C4-2B (cell line): ENCODE data around the gene FBLIM1.
A peak's percentile ranks its signal among the peaks of the same experiment; 100 is the strongest.

Experiments
- H3K27ac ChIP-seq: fragments of 450-650 bp; 2 replicates; pipeline ENCODE4 v1.5.1; 2017
- CTCF ChIP-seq: fragments of 450-650 bp; conservative IDR thresholded peaks from 2 replicates; pipeline ENCODE4 v1.5.1; 2017; ENCODE audit warnings: mild to moderate bottlenecking
- ZFX ChIP-seq: fragments of 450-650 bp; IDR thresholded peaks from 2 replicates; pipeline ENCODE4 v1.6.1; 2017

FBLIM1 gene

DNA sequence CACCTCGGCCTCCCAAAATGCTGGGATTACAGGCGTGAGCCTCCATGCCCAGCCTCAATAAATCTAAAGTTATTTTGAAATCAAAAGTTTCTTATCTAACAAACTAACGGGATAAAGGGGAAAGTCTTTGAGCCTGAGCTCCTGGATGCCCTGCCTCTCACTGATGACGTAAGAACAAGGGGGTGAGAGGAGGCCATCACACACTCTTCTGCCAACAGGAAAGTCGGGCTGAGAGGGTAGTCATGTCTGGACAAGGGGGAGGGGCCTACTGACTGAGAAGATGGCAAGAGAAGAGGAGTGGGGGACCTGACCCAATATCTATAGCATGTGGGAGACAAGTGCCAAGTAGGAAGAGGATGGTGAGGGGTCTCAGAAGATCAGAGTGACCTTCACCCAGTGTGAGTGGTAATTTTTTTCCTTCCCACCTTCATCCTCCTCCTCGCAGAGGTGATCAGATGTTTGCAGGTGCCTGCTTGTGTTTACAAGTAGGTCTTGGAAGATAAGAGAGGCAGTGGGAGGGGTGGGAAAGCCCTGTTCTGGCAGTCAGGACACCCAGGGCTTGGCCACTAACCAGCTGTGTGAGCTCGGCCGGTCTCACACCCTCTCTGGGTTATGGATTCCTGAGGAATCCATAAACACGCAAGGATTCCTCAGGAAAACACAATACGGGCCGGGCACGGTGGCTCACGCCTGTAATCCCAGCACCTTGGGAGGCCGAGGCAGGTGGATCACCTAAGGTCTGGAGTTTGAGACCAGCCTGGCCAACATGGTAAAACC lies 39.2 kb downstream of the FBLIM1 start:
- TF ChIP-seq CTCF (no peak), ZFX (no peak)
- H3K27ac ChIP-seq = no peak overlapping the region

GRCh38 chr1:15799004-15799867 lies 40.6 kb downstream of the FBLIM1 start:
- TF ChIP-seq ZFX (no peak), CTCF (no peak)
- H3K27ac ChIP-seq = peak overlapping the region; percentile 76

DNA sequence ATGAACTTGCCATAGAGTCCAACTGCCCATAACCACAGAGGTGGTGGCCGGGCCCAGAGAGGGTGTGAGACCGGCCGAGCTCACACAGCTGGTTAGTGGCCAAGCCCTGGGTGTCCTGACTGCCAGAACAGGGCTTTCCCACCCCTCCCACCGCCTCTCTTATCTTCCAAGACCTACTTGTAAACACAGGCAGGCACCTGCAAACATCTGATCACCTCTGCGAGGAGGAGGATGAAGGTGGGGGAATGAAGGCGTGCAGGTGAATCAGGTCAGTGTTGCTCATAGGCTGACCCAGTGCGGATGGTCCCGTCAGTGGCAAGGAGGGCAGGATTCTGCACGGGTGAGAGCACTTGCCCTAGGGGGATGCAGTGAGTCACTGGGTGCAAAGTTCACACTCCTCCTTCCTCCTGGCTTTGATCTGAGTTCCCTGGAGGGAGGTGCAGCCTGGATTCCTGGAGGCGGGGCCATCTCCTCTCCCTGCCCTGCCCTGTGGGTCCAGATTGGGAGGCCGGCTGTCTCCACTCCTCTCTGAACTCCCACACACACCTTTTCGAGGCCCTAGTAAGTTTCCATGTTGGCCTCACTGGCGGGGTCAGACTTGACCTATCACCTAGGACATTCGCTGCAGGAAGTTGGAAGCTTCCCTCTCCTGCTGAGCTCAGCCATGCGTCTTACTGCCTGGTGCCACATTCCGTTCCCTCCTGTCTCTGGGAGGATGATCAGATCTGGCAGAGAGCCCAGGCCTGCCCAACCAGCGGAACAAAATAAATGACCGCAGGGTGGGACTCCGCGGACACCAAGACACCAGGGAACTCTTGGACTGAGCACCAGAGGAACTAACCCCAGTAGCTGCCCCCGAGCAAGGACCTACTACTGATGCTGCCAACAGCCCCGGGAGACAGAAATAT lies 41.6 kb downstream of the FBLIM1 start:
- peak overlapping the region; percentile 76 for H3K27ac ChIP-seq
- no peak for TF ChIP-seq CTCF
- TF ChIP-seq ZFX = no peak

DNA sequence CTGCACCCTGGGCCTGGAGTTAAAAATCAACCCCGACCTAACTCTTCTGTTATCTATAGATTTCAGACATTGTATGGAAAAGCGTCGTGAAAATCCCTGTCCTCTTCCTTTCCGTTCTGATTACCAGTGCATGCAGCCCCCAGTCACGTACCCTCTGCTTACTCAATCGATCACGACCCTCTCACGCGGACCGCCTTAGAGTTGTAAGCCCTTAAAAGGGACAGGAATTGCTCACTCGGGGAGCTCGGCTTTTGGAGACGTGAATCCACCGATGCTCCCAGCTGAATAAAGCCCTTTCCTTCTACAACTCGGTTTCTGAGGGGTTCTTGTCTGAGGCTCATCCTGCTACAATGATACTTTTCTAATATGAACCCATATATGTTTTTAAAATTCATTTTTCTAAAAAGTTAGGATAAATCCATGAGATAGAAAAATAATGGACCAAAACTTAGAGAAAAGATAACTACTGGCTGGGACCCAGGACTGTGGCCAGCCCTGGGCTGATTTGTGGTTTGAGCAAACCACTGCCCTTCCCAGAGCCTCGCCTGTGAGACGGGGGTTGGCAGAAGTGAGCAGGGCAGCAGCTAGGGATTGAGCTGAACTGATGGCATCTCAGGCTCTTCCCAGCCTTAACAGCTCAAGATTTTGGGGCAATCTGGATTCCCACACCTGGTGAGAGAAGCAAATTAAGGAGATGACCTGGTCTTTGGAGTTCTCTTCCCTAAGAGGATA lies 43.8 kb downstream of the FBLIM1 start:
- TF ChIP-seq CTCF = no peak
- TF ChIP-seq ZFX = no peak
- no peak overlapping the region for H3K27ac ChIP-seq

DNA sequence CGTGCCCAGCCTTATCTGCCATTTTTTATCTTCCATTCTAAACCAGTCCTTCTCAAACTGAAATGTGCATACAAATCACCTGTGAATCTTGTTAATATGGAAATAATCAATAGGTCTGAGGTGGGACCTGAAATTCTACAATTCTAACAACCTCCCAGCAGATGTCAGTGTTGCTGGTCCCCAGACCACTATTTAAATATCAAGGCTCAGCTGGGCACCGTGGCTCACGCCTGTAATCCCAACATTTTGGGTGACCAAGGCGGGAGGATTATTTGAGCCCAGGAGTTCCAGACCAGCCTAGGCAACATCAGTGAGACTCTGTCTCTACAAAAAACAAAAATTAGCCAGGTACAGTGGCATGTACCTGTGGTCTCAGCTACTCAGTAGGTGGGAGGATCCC lies 44.8 kb downstream of the FBLIM1 start:
- TF ChIP-seq ZFX = no peak
- no peak; the same call in 1 of the 2 replicates for TF ChIP-seq CTCF
- no peak overlapping the region for H3K27ac ChIP-seq

DNA sequence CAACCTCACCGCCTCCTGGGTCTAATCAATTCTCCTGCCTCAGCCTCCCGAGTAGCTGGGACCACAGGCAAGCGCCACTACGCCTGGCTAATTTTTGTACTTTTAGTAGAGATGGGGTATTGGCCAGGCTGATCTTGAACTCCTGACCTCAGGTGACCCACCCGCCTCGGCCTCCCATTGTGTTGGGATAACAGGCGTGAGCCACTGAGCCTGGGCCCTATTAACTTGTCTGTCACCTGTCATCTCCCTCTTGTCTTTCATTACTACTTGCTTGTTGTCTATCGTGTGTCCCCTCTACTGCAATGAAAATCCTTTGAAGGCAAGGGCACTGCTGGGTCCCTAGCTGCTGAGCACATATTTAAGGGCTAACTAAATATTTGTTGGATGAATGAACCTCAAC lies 45.5 kb downstream of the FBLIM1 start:
- no peak overlapping the region for H3K27ac ChIP-seq
- TF ChIP-seq CTCF = no peak
- no peak for TF ChIP-seq ZFX
